GM13977 (cell line): Measurements from ENCODE around the gene TFDP1.

Experiments
- DNase-seq: peaks from one replicate; pipeline ENCODE4 v3.0.0; 2012; ENCODE audit warnings: low spot score
- in situ Hi-C: fragments of 300-500 bp; cut with MboI; formaldehyde crosslinking; loops from one replicate; pipeline ENCODE4 v1.12.0; 2022; ENCODE audit warnings: low sequenced_read_pairs, low pct_unique_long_range_greater_than_20kb, mixed read lengths, inconsistent platforms; ENCODE audit not compliant: unreplicated experiment
- TF ChIP-seq, protein P1 (sequence below): IDR thresholded peaks from 2 replicates; pipeline ENCODE4 v1.5.1; 2012; ENCODE audit warnings: mild to moderate bottlenecking, control low read depth; ENCODE audit not compliant: insufficient read depth; ENCODE audit errors: extremely low read depth, missing control alignments

The TFDP1 gene

DNA sequence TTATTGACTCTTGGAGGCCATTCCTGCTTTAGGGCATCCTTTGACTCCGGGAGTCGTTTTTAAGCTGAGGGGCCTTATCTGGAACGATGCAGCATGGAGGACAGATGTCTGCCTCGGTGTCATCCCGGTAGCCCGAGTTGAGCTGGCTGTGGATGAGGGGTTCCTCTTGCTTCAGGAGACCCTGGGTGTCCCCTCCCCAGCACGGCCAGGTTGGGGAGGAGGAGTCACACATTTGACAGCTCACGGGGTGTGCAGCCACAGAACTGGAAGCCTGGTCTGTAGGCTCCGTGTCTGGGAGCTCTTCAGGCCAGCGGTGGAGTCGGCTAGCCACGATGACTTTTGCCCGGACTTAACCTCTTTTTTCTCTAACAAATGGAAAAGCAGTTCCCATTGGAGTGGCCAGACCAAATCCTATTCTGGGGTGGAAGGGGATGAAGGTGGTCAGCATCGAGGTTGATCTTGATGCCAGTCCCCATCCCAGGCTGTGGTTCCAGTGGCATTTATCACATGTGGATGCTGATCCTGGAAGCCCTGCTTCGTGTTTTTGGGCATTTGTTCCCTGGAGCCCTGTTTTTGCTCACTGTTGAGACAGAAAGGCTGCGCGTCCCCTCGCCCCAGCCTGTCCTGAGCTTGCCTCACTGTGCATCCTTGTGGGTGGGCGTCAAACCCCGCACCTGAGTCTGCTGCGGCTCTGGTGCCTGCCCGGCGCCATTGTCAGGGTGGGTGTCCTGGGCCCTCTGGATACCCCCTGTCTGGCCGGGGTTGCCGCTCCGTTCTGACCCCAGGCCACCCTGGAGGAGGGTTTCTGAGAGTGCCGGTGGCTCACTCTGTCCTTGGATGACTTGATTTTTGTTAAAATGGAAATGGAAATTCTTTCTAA, 12.0 kb downstream of the TFDP1 start:
- no peak for DNase-seq
- in situ Hi-C loops = no loop called here
- TF ChIP-seq, protein P1, sequence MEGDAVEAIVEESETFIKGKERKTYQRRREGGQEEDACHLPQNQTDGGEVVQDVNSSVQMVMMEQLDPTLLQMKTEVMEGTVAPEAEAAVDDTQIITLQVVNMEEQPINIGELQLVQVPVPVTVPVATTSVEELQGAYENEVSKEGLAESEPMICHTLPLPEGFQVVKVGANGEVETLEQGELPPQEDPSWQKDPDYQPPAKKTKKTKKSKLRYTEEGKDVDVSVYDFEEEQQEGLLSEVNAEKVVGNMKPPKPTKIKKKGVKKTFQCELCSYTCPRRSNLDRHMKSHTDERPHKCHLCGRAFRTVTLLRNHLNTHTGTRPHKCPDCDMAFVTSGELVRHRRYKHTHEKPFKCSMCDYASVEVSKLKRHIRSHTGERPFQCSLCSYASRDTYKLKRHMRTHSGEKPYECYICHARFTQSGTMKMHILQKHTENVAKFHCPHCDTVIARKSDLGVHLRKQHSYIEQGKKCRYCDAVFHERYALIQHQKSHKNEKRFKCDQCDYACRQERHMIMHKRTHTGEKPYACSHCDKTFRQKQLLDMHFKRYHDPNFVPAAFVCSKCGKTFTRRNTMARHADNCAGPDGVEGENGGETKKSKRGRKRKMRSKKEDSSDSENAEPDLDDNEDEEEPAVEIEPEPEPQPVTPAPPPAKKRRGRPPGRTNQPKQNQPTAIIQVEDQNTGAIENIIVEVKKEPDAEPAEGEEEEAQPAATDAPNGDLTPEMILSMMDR = no peak

DNA sequence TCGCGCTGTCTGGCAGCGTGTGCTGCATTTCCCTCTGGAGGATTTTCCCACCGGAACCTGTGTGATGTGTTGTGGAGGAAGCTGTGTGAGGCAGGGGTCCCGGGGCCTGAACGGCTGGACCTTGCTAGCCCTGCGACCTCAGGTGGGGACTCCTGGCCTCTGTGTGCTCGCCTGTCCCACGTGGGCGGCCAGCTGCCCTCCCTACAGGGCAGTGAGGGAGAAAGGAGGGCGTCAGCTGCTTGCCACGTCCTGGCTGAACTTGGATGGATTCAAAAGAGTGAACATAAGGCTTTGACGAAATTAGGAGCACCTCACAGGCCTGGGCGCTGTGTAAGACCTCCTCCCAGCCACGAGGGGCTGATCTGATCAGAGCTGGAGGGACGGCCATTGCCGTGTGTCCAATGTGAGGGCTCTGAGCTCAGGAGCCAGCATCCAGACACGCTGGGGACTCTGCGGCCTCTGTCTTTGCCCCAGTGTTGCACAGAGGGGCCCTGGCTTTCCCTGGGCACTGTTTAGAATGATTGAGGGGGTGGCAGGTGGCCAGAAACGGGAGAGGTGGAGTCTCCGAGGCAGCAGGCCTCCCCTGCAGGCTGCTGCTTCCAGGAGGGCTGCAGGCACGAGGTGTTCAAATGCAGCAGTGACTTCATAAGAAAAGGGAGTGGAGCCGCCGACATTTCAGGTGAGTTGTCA, 13.0 kb downstream of the TFDP1 start:
- in situ Hi-C loops = no loop called here
- DNase-seq = no peak
- TF ChIP-seq, protein P1 = no peak

- no peak for DNase-seq
- TF ChIP-seq, protein P1 = no peak
- in situ Hi-C loops = no loop called here
Measured at GRCh38 chr13:113598081-113598410, 13.5 kb downstream of the TFDP1 start.

GRCh38 chr13:113598481-113598880, 13.9 kb downstream of the TFDP1 start:
- TF ChIP-seq, protein P1 = no peak
- no peak for DNase-seq
- in situ Hi-C loops = no loop called here

DNA sequence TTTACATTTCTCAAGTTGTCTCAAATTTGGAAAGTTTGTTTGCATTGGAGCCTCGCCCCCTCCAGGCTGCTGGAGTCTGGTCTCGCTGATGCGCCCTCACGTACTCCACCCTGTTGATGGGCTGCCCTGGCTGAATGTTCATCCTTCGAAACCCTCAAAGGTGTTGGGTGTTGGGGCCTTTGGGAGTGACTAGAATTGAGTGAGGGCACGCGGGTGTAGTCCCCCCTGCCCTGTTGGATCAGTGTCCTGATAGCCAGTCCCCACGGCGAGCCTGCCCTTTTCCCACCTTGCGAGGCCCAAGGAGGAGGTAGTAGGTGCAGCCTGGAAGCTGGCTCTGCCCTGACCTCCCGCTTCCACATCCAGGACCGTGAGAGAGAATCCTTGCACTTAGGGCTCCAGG, 14.8 kb downstream of the TFDP1 start:
- DNase-seq = no peak
- in situ Hi-C loops = no loop called here
- TF ChIP-seq, protein P1 = no peak

DNA sequence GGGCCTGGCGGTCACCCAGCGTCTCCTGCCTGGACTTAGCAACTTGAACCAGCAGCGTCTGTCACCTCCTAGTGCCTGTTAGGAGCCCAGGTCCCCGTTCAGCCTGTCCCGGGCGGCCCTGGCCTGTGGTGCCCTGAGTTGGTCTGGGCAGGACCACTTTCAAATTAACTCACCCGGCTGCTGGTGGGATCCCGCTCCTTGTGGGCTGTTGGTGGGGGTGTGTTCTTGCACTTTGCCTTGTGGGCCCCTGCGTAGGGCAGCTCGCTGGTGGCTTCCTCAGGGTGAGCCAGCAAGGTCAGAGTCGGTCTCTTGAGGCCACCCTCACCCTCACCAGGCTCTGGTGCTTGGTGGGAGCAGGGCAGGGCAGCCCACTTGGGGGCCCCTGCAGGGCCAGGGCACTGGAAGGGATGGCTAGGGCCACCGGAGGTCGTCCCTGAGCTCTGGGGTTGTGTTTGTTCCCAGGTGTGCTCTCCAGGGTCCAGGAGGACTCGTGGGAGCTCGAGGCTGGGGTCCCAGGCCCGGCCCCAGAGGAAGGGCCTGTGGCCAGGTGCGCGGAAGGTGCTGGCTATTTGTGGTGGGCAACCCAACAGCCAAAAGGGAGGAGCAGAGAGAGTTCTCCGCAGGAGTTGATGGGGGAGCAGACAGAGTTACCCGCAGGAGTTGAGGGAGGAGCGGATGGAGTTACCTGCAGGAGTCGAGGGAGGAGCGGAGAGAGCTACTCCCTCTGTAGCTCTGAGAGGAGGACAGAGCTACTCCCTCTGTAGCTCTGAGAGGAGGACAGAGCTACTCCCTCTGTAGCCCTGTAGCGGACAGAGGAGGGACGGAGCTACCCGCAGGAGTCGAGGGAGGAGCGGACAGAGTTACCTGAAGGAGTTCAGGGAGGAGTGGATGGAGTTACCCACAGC, 16.9 kb downstream of the TFDP1 start:
- in situ Hi-C loops = no loop called here
- TF ChIP-seq, protein P1 = no peak

More for the DNA sequence above, 16.9 kb downstream of the TFDP1 start:
- no peak for DNase-seq
